HG03378 (cell line): ENCODE data around the gene ENTR1.

Experiments
- ATAC-seq: cut with Tn5 transposase; IDR thresholded peaks from one replicate; pipeline ENCODE4 v1.9.1; 2021; ENCODE audit warnings: mild to moderate bottlenecking, moderate library complexity; ENCODE audit not compliant: unreplicated experiment

Gene ENTR1, protein sequence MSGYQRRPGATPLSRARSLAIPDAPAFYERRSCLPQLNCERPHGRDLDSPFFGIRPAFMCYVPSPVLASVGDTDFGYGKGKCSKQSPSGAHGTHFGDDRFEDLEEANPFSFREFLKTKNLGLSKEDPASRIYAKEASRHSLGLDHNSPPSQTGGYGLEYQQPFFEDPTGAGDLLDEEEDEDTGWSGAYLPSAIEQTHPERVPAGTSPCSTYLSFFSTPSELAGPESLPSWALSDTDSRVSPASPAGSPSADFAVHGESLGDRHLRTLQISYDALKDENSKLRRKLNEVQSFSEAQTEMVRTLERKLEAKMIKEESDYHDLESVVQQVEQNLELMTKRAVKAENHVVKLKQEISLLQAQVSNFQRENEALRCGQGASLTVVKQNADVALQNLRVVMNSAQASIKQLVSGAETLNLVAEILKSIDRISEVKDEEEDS

DNA sequence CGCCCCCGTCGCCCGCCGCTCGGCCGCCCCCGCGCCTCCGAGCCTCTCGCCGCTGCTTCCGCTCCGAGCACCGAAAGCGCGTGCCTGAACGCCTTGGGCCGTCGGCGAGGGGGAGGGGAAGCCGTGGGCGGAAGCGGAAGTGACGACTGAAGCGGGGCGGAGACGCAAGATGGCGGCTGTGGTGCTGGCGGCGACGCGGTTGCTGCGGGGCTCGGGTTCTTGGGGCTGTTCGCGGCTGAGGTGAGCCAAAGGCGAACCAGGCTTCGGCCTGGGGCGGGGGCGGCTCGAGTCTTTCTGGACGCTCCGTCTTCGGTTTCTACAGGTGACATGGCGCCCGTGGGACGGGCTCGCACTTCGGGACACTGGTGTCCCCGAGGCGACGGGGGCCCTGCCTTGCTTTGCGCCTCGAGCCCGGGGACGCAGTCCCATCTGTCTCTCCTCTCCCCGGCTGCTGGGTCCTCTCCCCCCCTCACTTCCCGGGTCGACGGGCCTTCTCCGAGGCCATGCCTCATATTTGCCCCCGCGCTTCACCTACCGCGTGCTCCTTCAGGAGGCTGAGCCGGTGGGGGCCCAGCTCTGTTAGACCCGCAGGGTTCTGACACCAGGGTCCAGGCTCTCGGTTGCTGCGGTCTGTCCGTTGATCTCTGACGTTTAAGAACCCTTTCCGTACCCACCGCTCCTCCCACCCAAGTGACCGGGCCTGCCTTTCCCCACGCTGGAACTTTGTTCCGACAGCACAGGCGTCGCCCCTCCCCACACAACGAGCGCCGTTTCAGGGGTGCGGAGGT is at the start of gene ENTR1, which contains the start of gene PMPCA:
ENTR1 (minus strand) TSS at position 115 of the 788 bp plus-strand sequence. CDS start 217 bp downstream, outside the sequence.
PMPCA (plus strand) TSS at position 159 of the 788 bp plus-strand sequence; CDS start at position 170, 11 bp downstream.
- peak; percentile 50 for ATAC-seq

- ATAC-seq, result no peak
Measured at GRCh38 chr9:136459425-136459824, 49.0 kb upstream of the ENTR1 start.

DNA sequence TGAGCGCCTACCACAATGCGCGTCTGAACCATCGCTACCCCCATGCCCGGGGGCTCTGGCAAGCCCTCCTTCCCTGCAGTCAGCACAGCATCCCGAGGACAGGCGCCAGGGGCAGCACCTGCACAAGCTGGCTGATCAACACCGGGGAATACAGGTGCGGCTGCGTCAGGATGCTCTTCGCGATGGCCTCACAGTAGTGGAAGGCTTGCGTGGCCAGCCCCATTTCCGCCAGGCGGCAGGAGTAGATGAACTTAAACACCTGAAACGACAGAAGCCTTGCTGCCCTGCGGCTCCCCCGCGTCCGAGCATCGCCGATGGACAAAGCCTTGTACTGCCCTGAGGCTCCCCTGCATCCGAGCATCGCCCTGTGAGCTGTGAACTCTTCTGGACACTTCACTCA is 46.9 kb upstream of the ENTR1 start:
- ATAC-seq, result no peak

DNA sequence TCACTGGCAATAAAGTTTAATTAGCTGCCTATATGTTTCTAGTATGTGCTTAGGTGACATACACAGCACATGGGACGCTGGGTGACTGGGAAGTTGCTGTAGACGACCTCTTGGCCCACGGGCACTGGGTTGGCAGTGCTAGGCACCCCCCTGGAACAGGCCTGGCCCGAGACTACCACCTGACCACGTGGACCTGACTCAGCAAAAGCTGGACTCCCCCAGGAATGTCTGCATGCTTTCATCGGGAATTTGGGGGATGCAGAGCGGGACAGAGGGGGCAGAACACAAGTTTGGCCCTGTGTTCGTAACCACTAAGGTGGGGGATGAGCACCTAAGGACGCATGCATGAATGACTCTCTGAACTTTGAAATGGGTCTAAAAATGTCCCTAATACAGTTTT is 45.8 kb upstream of the ENTR1 start:
- no peak for ATAC-seq

DNA sequence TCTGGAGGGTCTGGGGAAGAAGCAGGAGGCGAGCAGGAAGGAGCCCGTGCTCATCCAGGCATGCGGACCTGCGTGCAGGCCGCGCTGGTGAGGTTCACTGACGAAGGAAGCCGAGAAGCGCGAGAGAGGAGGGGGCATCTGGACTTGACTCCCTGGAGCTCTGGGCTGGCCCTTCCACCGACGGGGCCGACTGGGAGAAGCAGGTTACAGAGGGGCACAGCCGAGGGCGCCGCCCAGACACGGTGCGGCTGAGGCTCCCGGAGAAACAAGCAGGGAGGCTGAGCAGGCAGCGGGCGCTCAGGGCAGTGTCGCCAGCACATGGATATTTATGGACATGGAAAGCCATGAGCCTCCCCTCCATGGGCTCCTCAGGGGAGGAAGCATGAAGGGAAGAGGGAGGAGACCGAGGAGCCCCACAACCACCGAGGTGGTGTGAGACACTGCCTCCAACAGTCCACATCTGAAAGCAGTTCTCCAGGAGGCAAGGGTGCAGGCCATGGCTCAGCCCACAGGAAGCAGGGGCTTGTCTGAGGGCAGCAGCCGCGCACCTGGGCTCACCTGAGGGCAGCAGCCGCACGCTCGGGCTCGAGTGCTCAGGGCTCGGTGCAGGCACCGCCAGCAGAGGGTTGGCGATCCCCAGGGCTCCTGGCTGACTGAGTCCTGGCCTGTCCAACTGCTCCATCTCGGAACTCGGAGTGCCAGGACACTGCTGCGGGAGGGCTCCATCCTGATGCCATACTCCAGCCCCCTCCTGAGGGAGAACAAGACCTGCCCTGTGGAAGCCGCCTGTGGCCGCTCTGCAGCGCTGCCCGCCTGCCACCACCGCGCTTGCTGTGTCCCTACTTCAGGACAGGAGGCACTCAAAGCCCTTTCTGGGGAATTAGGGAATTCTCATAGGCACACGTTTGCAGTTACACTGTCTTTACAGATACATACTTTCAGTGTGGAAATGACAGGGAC is 44.9 kb upstream of the ENTR1 start:
- no peak for ATAC-seq

DNA sequence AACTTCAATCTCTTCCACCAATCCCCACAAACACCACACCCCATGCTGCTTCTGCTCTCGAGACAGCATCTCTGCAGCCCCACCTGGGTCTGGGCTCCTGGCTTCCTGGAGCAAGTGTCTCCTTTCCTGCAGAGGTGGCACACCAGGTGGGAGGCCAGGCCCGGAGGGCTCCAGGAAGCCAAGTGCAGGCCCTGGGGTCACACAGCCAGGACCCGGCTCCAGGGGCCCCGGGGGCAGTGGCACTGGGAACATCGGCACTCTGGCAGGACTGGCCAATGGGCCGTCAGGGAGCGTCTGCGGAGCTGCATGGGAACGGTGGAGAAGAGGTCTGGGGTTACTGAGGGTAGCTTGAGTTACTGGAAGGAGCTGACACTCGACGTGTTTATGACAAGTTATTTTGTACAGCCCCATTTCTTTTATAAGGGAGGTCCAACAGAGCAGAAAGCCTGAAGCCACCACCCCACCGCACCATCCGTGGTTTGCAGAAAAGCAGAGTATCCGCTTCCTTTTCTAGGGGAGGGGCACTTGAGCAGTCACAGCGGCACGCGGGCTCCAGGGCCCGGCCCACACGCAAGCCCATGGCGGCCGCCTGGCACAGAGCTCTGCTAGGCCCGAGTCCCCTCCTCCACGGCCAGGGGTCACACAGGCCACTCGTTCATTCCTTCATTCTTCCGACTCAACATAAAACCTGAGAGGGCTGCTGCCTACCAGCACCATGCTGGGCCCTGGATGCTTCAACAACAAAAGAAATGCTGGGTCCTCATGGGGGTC is 43.8 kb upstream of the ENTR1 start:
- ATAC-seq, result no peak

DNA sequence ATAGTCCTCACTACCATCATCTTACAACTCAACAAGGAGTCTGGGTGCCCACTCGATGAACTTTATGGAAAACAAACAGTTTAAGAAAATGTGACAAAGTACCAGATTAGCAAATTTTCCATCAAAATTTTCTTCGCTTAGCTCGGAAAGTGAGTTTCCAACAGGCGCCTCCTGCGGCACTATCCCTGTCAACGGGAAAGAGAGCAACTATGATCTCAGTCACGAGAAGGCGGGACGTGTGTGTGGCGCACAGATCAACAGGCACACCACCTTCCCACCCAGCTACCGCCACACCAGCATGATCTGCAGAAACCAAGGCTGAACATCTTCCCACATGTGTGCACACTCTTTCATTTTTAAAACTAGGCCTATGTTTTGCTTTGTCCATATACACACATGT is 42.9 kb upstream of the ENTR1 start:
- no peak for ATAC-seq

- no peak for ATAC-seq
Measured at GRCh38 chr9:136451221-136451877, 40.9 kb upstream of the ENTR1 start.

DNA sequence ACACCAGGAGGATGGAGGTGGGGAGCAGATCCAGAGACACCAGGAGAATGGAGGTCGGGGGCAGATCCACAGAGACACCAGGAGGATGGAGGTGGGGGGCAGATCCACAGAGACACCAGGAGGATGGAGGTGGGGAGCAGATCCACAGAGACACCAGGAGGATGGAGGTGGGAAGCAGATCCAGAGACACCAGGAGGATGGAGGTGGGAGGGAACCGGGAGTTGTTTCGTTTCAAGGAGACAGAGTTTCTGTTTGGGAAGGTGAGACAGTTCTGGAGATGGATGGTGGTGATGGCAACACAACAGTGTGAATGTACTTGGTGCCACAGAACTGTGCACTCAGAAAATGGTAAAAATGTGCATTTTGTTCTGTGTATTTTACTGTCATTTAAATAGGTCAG is 38.2 kb upstream of the ENTR1 start:
- ATAC-seq, result no peak

- ATAC-seq, result no peak
Measured at GRCh38 chr9:136447173-136447778, 36.9 kb upstream of the ENTR1 start.

DNA sequence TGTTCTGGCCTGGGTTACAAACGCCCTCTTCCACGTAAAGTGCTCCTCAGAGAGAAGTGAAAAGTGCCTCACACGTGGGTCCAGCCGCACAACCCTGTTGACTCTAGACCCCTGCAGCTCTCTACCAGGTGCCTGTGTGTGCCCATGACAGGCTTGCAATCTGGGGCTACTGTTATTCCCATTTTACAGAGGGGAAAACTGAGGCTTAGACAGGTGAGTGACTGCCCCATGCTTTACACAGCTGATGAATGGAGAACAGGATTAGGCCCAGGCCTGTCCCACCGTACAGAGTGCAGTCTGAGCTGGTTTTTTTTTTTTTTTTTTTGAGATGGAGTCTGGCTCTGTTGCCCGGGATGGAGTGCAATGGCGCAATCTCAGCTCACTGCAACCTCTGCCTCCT is 35.4 kb upstream of the ENTR1 start:
- no peak for ATAC-seq

DNA sequence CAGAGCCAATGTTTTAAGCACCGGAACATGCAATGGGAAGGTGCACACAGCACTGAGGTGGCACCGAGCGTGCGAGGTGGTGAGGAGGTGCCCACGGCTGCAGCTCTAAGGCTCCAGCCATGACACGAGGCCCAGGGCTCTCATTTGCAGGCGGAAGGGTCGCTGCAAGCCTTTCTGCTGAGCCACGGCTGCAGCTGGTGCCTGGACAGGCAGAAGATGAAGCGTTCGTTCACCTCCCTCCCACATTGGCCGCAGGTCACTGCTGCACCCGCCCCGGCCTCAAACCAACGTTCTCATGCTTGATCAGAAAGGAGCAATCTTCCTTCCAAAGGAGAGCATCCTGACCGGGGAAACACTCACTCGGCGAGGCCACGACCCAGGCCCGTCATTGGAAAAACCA is 33.7 kb upstream of the ENTR1 start:
- ATAC-seq, result no peak

- no peak for ATAC-seq
Measured at GRCh38 chr9:136443687-136444086, 33.3 kb upstream of the ENTR1 start.

DNA sequence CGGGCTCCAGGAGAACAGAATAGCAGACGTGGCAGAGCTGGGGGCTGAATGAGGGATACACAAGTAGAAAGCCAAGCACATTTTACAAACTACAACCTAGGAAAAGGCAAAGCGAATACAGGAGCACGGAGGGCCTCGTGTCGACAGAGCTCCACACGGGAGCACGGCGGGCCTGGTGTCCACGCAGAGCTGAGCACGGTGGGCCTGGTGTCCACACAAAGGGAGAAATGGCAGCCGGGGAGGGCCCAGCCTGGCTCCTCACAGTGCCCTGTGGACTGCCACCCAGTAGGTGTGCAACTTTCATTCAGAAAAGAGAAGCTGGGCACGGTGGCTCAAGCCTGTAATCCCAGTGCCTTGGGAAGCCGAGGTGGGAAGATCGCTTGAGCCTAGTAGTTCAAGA is 32.7 kb upstream of the ENTR1 start:
- ATAC-seq, result no peak

- no peak for ATAC-seq
Measured at GRCh38 chr9:136442265-136442664, 31.9 kb upstream of the ENTR1 start.

DNA sequence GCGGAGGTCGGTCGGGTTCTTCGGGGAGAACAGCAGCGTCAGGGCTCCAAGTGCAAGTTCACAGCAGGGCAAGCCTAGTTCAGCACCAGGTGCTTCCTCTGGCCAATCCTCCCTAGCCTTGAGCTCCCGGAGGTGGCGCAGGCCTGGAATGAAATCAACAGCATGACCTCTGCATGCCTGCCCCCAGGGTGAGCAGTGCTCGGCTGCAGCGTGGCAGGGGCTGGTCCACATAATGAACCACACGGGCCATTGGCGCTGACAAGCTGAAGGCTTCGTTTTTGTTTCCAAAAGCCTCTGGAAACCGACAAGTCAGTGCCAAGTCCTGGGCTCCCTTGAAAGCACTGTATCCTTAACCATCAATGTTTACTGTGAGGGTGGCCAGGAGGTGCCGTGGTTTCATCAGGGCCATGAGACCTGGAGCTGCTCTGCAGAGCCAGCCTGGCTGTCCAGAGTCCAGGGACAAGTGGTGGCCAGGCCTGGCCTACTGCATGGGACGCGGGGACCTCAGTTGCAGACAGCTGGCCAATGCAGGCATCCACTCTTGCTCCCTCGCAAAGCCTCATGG is 31.3 kb upstream of the ENTR1 start:
- ATAC-seq, result no peak

DNA sequence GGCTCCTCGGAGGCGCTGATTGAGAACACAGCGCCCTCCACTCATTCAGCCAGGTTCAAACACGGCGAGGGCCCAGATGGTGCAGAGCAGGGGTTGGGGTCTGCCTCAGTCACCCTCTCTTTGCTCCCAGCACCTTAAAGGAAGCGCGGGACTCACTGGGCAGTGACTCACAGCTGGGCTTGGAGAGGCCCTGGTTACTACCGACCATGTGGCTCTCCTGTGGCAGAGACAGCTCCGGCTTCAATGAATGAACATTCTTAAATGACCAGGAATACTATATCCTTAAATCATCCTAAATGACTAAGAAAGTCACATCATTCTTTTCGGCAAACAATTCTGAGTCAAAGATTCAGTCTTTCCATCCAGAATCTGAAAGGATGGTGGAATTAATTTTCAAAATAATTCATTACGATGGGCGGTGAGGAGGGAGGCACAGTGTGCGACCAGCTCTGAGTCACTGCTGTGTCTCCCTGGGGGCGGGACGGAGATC is 30.8 kb upstream of the ENTR1 start:
- no peak for ATAC-seq
